SKM-1 treated with dmso at 0.1 percent for 144 hours (cell line): ENCODE data around the gene ARHGAP40.
"Not testable (repeated sequence)": the region's sequence is repeated elsewhere in the genome, so short reads cannot be mapped to it uniquely, and the experiment has no call there.

Source experiments
- DNase-seq: peaks from one replicate; lab custom pipeline; 2025; ENCODE audit not compliant: unreplicated experiment; lab: John Stamatoyannopoulos, UW

Gene ARHGAP40

GRCh38 chr20:38586181-38586525 lies 15.5 kb upstream of the ARHGAP40 start:
- DNase-seq, result no peak

- no peak for DNase-seq
Measured at GRCh38 chr20:38588303-38588702, 13.3 kb upstream of the ARHGAP40 start.

GRCh38 chr20:38589351-38589750 lies 12.3 kb upstream of the ARHGAP40 start:
- no peak for DNase-seq

DNA sequence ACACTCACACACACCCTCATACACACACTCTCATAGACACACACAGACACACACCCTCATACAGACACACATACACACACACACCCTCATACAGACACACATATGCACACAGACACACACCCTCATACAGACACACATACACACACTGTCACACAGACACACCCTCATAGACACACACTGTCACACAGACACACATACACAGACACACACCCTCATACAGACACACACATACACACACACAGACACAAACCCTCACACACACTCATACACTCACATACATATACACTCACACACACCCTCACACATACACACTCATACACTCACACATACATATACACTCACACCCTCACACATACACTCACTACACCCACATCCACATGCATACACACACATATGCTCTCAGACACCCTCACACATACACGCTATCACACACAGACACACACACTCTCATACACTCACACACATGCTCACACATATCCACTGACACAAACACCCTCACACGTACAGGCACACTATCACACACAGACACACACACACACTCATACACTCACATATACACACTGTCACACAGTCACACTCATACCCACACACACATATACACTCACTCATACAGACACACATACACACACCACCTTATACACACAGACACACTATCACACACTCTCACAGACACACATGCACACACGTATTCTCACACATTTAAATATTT lies 11.5 kb upstream of the ARHGAP40 start:
- DNase-seq, result no peak

- DNase-seq, result no peak
Measured at GRCh38 chr20:38590676-38591473, 10.7 kb upstream of the ARHGAP40 start.

GRCh38 chr20:38591474-38592410 lies 9.9 kb upstream of the ARHGAP40 start:
- no peak for DNase-seq

DNA sequence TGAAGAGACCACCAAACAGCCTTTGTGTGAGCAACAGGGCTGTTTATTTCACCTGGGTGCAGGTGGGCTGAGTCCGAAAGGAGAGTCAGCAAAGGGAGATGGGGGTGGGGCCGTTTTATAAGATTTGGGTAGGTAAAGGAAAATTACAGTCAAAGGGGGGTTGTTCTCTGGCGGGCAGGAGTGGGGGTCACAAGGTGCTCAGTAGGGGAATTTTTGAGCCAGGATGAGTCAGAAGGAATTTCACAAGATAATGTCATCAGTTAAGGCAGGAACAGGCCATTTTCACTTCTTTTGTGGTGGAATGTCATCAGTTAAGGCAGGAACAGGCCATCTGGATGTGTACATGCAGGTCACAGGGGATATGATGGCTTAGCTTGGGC lies 9.2 kb upstream of the ARHGAP40 start:
- not testable (repeated sequence) for DNase-seq

DNA sequence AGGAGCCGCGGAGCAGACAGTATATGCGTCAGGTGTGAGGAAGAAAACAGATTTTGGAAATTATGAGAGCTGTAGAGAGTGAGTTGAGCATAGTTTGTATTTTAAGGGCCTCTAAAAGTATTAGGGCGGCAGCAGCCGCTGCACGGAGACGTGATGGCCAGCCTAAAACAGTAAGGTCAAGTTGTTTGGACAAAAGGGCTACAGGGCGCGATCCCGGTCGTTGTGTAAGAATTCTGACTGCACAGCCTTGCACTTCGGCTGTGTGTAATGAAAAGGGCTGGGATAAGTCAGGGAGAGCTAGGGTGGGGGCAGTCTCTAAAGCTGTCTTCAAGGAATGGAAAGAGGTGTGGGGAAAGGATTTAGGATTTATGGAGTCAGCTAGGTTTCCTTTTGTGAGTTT lies 7.3 kb upstream of the ARHGAP40 start:
- not testable (repeated sequence) for DNase-seq

GRCh38 chr20:38595886-38596285 lies 5.7 kb upstream of the ARHGAP40 start:
- not testable (repeated sequence) for DNase-seq

GRCh38 chr20:38599410-38599882 lies 2.2 kb upstream of the ARHGAP40 start:
- no peak for DNase-seq

DNA sequence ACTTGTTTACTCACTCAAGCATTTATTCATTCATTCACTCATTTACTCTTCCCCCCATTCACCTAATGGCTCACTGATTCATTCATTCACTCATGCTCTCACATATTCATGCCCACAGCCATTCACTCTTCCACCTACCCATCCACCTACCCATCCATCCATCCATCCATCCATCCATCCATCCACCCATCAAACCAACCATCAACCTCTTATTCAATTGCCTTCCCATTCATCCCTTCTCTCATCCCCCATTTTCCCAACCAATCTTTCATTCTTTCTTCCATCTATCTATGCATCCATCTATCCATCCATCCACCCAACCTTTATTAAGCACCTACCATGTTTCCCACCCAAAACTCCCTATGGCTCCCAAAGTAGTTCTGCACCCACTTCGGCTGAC lies 1.6 kb upstream of the ARHGAP40 start:
- no peak for DNase-seq

DNA sequence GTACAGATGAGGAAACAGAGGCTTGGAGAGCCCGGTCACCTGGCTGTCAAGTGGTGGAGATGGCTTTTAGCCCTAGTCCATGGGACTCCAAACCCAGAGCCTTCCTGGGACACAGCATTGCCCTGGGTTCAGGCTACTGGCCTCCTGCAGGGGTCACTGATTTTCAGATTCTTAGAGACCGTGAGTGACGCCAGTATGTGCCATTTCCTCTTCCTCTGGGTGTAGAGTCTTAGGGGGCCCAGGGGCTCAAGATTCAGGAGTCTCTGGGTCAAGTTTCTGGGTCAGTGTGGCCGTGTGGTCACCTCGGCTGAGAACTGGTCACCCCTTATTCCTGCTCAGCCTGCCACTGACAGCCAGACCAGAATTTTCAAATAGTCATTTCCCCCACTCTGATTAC lies 574 bp downstream of the ARHGAP40 start:
- no peak for DNase-seq

DNA sequence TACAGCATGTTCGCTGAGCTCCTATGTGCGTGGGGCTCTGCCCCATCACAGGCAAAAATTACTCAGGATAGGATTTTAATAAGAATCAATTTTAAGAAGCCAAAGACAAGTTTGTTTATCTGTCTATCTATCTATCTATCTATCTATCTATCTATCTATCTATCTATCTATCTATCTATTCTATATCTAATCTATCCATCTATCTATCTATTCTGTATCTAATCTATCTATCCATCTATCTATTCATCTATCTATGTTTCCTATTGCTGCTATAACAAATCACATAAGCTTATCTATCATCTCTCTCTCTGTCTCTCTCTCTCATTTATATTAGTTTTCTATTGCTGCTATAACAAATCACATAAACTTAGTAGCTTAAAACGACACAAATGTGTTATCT lies 1.7 kb downstream of the ARHGAP40 start:
- no peak for DNase-seq

DNA sequence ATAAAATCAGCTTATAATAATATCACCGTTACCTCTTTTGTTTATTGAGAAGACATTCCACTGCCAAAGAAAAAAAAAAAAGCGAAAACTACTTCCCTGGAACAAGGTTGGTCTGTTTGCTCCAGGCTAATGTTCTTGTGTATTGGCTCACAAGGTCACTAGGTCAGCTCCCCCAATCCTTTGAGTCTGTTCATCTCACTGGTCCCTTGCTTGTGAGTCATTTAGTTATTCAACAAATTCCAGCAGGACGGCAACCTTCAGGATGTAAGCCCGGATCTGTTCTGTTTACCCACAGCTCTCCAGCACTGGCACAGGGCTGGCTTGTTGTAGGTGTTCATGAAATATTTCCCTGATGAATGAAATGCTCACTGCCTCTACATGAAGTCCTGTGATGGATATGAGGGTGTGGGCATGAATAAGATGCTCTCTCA lies 3.3 kb downstream of the ARHGAP40 start:
- DNase-seq, result no peak

GRCh38 chr20:38607351-38607750 lies 5.7 kb downstream of the ARHGAP40 start:
- no peak for DNase-seq

- DNase-seq, result no peak
Measured at GRCh38 chr20:38608188-38608587, 6.6 kb downstream of the ARHGAP40 start.

- no peak for DNase-seq
Measured at GRCh38 chr20:38609815-38610214, 8.2 kb downstream of the ARHGAP40 start.

GRCh38 chr20:38610521-38610920 lies 8.9 kb downstream of the ARHGAP40 start:
- DNase-seq, result no peak

DNA sequence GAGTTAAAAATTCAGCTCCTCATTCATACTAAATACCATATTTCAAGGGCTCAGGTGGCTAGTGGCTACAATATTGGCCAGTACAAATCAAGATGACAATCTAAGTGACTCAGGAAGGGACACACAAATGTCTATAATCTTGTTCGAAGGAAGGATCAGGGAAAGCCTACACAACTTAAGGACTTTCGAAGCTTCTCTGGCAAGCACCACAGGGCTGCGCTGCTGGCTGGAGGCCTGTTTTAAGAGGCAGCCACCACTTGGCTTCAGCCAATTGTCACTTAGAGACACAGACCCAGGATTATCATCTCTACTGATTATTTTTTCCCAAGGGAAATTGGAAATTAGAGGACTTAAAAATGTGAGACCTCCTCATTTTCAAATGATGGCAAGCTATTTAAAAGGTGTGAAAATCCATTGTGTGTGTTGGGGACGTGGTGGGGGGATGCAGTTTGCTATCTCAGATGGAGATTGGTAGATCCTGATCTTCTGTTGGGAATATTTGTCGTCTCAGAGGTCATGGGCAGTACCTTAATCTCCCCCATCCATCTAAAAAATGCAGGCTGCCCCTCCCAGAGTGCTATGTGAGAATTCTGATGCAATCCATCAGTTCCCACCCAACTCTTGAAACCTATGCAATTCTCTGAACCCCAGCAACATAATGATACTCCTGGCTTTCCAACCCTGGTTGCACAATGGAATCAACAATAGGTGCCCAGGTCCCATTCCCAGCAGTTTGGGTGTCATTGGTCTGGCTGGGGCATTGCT lies 11.3 kb downstream of the ARHGAP40 start:
- DNase-seq, result no peak

GRCh38 chr20:38615283-38615682 lies 13.7 kb downstream of the ARHGAP40 start:
- no peak for DNase-seq

GRCh38 chr20:38616457-38616856 lies 14.8 kb downstream of the ARHGAP40 start:
- DNase-seq, result no peak
